Activated CD8-positive, alpha-beta T cell treated with anti-CD3 and anti-CD28 coated beads, Interleukin-2, amount 10 ng/mL, durations not matched to agents 7 days and 5 days (primary cell): ENCODE results near the gene PDE4D. TPM values are rescaled to one million over a fixed set of nuclear protein-coding genes. Genes with fewer than 3 reads are reported as not detected.

Source experiments
- ATAC-seq: fragments of 150-1000 bp; cut with Tn5 transposase; one replicate; pipeline ENCODE4 v1.10.0; 2021; ENCODE audit warnings: moderate library complexity
- CTCF ChIA-PET: fragments of 350-600 bp; sonication (Branson Sonifier 250); formaldehyde crosslinking; loops from one replicate; lab custom pipeline; 2021; ENCODE audit warnings: antibody characterized with exemption; lab: Charles Lee
- POLR2A ChIA-PET: fragments of 350-600 bp; sonication (Branson Sonifier 250); formaldehyde crosslinking; loops from one replicate; lab custom pipeline; 2021; ENCODE audit warnings: antibody characterized with exemption; lab: Charles Lee
- DNase-seq: peaks from one replicate; pipeline ENCODE4 v3.0.0-alpha.2; 2020
- H3K27ac Mint-ChIP-seq: one replicate; pipeline ENCODE4 v1.8.0; 2021; ENCODE audit warnings: mild to moderate bottlenecking, mixed read lengths
- H3K27me3 Mint-ChIP-seq: one replicate; pipeline ENCODE4 v1.8.0; 2021; ENCODE audit warnings: low read depth, mixed read lengths
- H3K36me3 Mint-ChIP-seq: one replicate; pipeline ENCODE4 v1.8.0; 2021; ENCODE audit warnings: low read depth, mixed read lengths
- H3K4me1 Mint-ChIP-seq: one replicate; pipeline ENCODE4 v1.8.0; 2021; ENCODE audit warnings: low read depth, mixed read lengths
- H3K4me3 Mint-ChIP-seq: one replicate; pipeline ENCODE4 v1.8.0; 2021; ENCODE audit warnings: mild to moderate bottlenecking, mixed read lengths
- H3K9me3 Mint-ChIP-seq: one replicate; pipeline ENCODE4 v1.8.0; 2022; ENCODE audit warnings: mixed read lengths; ENCODE audit not compliant: insufficient read depth
- total RNA-seq, 2 experiments: library from RNA; stranded (reverse); gene quantifications; one replicate each; pipeline ENCODE4 v1.2.3, GENCODE V29; 2021

PDE4D gene
- total RNA-seq, 2 experiments from 2014 or later, result 65.4 to 70.7 TPM

DNA sequence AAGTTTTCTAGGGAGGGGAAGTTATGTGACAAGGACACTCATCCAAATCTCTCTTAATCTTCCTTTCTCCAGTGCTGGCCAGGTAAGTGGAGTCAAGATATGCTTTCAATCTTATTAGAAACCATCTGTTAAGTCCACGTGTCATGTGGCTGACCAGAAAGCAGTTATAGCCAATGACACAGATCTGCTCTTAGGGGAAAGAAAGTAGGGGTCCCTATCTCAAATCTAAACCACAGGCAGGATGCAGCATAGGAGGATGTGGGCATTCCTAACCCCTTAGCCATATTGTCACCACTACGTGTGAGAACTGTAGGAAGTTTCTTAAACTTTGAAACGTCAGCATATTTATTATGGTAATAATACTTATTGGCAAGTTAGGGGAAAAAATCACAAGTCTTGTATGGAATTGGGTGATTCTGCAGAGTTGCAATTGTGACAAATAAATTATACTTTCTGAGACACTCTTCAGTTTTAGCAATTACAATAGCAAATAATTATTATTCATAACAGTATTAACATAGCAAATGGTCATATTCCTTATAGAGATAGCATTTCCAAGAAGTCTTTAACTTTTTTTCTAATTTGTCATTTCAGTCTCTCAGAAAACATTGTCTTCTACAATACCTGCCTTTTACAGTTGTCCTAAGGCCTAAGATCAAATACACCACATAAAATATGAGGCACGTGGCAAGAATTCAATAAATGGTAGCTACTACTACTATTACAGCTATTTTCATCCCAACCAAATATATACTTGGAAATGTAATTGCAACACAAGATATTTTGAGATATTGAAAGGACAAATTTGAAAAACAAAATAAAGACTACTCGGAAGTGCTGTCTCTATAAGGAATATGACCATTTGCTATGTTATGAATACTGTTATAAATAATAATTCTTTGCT, 236.9 kb downstream of the PDE4D start:
- H3K36me3 Mint-ChIP-seq, result no peaks in the 10 kb centered on the region
- ATAC-seq (no peak), DNase-seq (no peak)
- no peak overlapping the region for H3K4me3 Mint-ChIP-seq
- peaks cover 12% of the 10 kb centered on the region for H3K4me1 Mint-ChIP-seq
- H3K27ac Mint-ChIP-seq, result no peak overlapping the region
- H3K27me3 Mint-ChIP-seq, result peaks cover 3% of the 10 kb centered on the region
- ChIA-PET CTCF (no interaction called here), POLR2A (no interaction called here)
- H3K9me3 Mint-ChIP-seq, result no peaks in the 10 kb centered on the region

DNA sequence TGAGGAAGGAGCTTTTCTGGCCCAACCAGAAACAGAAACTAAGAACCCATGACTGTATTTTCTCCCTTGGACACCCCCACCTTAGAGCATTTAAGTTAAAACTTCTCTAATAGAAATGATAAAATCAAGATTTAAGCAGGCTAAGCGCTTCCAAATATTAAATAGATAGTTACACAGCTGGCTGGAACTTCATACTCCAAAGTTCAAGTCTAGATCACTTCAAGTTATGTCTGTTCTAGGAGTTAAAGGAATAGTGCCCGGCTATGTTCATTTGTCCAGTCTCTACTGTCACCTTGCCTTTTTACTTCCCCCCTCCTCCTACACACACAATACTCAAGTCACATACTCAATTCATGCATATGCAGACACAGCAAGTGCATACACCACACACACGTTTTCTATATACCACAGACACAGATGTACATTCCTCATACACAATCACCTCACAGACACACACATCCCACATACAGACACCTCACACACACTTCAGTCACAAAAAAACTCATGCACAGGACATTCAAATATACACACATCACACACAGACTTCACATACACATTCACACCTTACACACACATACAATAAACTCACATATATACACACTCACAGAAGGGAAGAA, 237.7 kb downstream of the PDE4D start:
- CTCF ChIA-PET, result no interaction called here
- H3K27ac Mint-ChIP-seq, result no peak overlapping the region
- DNase-seq (no peak), ATAC-seq (no peak)
- no peaks in the 10 kb centered on the region for H3K36me3 Mint-ChIP-seq
- H3K4me3 Mint-ChIP-seq, result no peak overlapping the region
- no peaks in the 10 kb centered on the region for H3K9me3 Mint-ChIP-seq
- H3K4me1 Mint-ChIP-seq, result peaks cover 9% of the 10 kb centered on the region
- peaks cover 3% of the 10 kb centered on the region for H3K27me3 Mint-ChIP-seq
- POLR2A ChIA-PET, result no interaction called here

DNA sequence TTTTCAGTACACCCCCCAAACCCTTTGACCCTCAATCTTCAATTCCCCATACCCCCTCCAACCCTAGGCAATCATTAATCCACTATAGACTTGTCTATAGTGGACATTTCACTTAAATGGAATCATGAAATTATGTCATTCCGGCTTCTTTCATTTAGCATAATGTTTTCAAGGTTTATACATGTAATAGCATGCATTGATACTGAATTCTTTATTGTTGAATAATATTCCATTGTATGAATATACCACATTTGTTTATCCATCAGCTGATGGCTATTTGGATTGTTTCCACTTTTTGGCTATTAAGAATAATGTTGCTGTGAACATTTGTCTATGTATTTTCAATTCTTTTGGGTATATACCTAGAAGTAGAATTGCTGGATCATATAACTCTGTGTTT, 238.8 kb downstream of the PDE4D start:
- peaks cover 9% of the 10 kb centered on the region for H3K4me1 Mint-ChIP-seq
- H3K27ac Mint-ChIP-seq, result no peak overlapping the region
- no peaks in the 10 kb centered on the region for H3K36me3 Mint-ChIP-seq
- DNase-seq, result no peak
- peaks cover 3% of the 10 kb centered on the region for H3K27me3 Mint-ChIP-seq
- H3K9me3 Mint-ChIP-seq, result no peaks in the 10 kb centered on the region
- CTCF ChIA-PET, result no interaction called here
- POLR2A ChIA-PET, result no interaction called here
- no peak for ATAC-seq
- H3K4me3 Mint-ChIP-seq, result no peak overlapping the region

DNA sequence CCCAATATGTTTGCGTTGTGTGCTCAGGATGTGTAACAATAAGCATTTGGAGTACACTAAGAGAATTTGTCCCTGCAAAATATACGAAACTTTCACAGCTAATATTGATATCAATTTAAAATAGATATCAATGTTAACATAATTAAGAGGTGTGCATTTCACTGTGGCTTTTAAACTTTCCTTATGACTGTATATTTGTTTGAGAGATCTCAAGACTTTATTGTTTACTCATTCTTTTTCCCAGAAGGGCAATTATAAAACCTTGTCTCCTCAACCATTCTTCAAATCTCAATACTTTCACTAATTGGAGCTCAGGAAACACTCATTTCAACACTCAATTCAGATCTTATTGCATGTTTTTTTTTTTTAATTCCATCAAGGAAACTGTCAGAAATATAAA, 241.1 kb downstream of the PDE4D start:
- DNase-seq (no peak), ATAC-seq (no peak)
- H3K27me3 Mint-ChIP-seq, result peaks cover 6% of the 10 kb centered on the region
- no peaks in the 10 kb centered on the region for H3K36me3 Mint-ChIP-seq
- H3K4me1 Mint-ChIP-seq, result peaks cover 9% of the 10 kb centered on the region
- H3K4me3 Mint-ChIP-seq, result no peak overlapping the region
- CTCF ChIA-PET, result no interaction called here
- H3K27ac Mint-ChIP-seq, result no peak overlapping the region
- POLR2A ChIA-PET, result no interaction called here
- no peaks in the 10 kb centered on the region for H3K9me3 Mint-ChIP-seq

DNA sequence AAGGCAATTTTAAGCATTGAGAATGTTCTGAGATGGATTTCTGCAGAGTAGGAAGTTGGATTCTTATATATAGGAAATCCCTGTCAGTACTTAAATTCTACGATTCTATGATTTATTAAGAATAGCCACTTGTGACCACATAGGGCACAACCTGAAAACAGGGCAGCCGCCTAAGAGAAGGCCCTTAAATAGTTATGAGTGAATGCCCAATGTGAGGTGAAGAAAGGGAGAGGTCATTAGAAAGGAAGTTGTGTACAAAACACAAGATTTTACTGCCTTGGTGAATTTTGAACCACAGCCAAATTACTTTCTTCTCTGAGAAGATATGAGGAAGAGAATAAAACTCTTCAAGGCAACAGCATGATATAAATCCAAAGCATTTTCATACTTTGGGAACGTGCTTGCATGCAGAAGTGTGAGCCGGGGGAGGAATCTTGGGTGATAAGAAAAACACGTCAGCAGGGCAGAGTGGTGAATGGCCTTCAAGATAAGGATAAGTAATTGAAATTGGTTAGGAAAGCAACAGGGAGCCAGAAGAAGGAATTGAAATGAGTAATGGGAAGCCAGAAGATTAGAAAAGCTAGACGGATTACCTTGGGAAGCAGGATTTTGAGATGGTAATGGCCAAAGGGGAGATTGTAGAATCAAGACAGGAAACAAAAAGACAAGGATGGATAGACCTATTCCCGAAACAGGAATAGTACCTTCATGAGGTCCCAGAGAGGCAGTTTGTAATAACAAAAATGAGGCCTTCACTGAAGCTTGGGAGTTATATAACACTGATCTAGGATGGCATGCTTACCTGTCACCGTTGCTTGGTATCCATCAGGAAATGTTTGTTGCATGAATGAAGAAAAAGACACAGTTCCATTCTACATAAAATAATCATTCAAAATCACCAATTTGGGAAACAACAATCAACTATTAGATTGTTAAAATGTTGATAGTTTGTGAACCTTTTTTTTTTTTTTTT, 244.3 kb downstream of the PDE4D start:
- H3K4me3 Mint-ChIP-seq, result no peak overlapping the region
- ChIA-PET POLR2A (no interaction called here), CTCF (no interaction called here)
- ATAC-seq (no peak), DNase-seq (no peak)
- no peaks in the 10 kb centered on the region for H3K9me3 Mint-ChIP-seq
- H3K36me3 Mint-ChIP-seq, result no peaks in the 10 kb centered on the region
- no peak overlapping the region for H3K27ac Mint-ChIP-seq
- peaks cover 11% of the 10 kb centered on the region for H3K4me1 Mint-ChIP-seq
- H3K27me3 Mint-ChIP-seq, result peaks cover 3% of the 10 kb centered on the region

DNA sequence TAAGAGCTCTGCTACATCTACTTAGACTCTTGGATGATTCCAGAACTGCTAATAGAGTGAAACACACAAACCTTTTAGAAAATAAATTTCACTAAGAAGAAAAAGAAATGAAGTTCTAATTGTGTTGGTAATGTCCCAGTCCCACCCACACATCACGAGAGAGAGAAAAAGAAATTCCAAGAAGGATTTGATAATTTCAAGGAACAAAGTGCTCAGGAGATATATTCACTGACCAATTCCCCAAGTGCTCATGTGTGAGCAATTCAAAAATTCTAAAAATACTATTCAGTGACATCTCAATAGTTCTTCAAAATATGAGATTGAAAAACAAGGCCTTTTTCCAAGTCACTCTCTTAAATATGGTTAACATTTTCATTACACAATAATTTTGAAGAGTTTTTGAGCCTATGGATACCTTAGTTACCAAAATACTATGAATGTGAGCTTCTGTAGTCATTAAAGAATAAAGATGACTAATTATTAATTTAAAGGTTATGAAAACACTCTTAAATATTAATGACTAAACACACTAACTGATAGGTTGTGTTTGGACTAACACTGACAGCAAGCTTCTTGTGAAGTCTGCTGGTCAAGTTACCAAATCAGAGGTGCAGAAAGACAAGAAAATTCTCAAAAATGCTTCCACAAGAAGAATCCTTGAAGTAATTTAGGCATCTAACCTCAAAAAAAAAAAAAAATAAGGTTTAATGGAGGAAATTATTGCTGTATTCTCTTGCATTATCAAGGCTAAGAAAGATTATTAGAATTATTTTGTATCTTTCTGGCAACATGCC, 245.3 kb downstream of the PDE4D start:
- Mint-ChIP-seq H3K27ac (no peak overlapping the region), H3K4me3 (no peak overlapping the region), H3K9me3 (no peaks in the 10 kb centered on the region), H3K36me3 (no peaks in the 10 kb centered on the region), H3K27me3 (peaks cover 3% of the 10 kb centered on the region), H3K4me1 (peaks cover 11% of the 10 kb centered on the region)
- ChIA-PET CTCF (no interaction called here), POLR2A (no interaction called here)
- DNase-seq, result no peak
- ATAC-seq, result no peak

DNA sequence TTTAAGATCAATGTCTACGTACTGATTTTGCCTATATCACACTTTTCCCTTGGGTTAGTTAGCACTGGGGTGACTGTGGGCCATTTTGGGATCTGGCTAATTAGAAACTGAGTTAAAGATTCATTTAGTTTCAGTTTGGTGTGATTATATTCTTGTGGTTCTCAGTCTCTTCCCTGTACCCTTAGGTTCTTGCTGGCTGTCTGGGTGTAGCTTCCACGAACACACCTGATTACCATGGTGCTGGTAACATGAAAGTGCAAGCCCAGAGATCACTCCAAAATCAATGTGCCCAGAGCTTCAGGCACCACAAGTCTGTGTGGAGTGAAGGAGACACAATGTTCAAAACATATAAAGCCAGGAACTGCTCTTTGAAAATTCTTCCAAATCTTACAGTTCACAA, 248.1 kb downstream of the PDE4D start:
- H3K9me3 Mint-ChIP-seq, result no peaks in the 10 kb centered on the region
- no peak overlapping the region for H3K4me3 Mint-ChIP-seq
- POLR2A ChIA-PET, result no interaction called here
- H3K27me3 Mint-ChIP-seq, result peaks cover 5% of the 10 kb centered on the region
- ATAC-seq (no peak), DNase-seq (no peak)
- no peaks in the 10 kb centered on the region for H3K36me3 Mint-ChIP-seq
- CTCF ChIA-PET, result interaction anchor here (1.0 to 1.4 kb wide), 2 partner anchors 14 to 28 kb away, joined by 3 read pairs; no protein-coding TSS in a partner anchor
- H3K4me1 Mint-ChIP-seq, result peaks cover 11% of the 10 kb centered on the region
- no peak overlapping the region for H3K27ac Mint-ChIP-seq

DNA sequence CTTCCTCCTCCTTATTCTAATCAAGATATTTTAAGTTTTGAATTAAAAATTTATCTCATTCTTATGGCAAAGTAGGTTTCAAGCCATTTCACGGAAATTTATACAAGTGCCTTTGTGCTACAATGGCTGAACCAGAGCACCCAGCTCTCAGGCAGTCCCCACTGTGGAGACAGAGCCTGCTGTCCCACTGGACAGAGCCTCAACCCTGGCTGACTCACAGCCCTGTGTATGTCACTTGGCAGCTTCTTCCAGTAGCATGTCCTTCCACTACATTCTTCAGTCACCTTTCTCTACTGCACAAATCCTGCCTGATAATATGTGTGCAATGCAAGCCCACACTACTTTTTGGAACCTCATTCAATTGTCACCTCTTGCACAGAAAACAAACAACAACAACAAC, 253.1 kb downstream of the PDE4D start:
- no peak for ATAC-seq
- Mint-ChIP-seq H3K4me3 (no peak overlapping the region), H3K4me1 (peaks cover 9% of the 10 kb centered on the region), H3K9me3 (no peaks in the 10 kb centered on the region), H3K36me3 (no peaks in the 10 kb centered on the region), H3K27ac (no peak overlapping the region), H3K27me3 (peaks cover 18% of the 10 kb centered on the region)
- CTCF ChIA-PET, result interaction anchor here (0.9 kb wide), 1 partner anchor 640 kb away, joined by 3 read pairs; no protein-coding TSS in a partner anchor
- POLR2A ChIA-PET, result no interaction called here
- DNase-seq, result no peak

DNA sequence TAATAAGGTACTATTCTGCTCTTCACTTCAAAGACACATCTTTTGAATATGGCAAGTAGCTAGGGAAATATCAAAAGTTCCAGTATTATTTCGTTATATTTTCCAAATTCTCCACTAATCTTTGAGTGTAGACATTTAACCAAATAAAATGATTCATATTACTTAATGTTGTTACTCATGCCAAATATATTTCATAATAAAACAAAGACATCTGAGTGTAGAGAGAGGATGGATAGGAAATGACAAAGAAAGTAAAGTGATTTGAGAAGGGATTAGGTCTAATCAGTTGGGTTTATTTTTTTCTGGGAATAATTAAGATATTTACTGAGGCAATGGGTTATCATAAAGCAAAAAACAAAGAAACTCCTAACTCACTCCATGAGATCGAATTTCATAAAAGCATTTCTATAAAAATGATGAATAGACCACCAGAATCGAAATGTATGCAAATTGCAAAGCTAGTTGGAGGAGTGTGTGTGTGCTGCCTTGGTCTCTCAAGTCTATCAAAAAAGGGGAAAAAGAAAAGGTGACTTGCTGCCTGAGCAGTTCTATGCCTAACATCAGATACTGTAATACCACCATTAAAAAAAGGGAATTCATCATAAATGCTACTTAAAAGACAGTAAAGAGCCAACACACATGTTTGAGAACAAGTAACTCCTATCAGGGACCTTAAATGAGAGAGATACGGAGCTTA, 255.5 kb downstream of the PDE4D start:
- H3K9me3 Mint-ChIP-seq, result no peaks in the 10 kb centered on the region
- no peak overlapping the region for H3K27ac Mint-ChIP-seq
- no peaks in the 10 kb centered on the region for H3K36me3 Mint-ChIP-seq
- ATAC-seq (no peak), DNase-seq (no peak)
- CTCF ChIA-PET, result no interaction called here
- H3K27me3 Mint-ChIP-seq, result peaks cover 18% of the 10 kb centered on the region
- no peaks in the 10 kb centered on the region for H3K4me1 Mint-ChIP-seq
- POLR2A ChIA-PET, result no interaction called here
- no peak overlapping the region for H3K4me3 Mint-ChIP-seq

DNA sequence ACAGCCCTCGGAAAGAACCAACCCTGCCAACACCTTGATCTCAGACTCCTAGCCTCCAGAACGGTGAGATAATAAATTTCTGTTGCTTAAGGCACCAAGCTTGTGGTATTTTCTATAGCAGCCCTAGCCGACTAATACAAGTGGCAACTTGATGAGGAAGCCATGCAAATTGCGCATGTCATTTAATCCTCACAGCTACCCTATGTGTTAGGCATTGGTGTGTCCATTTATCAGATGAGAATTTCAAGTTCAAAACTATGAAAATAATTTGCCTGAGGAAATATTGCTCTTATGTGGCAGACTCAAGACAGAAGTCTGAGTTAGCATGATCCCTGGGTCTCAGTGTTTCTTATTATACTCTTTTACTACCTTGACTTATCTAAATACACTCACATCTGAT, 264.0 kb downstream of the PDE4D start:
- CTCF ChIA-PET, result no interaction called here
- POLR2A ChIA-PET, result no interaction called here
- ATAC-seq, result no peak

More for the DNA sequence above, 264.0 kb downstream of the PDE4D start:
- DNase-seq, result no peak
- Mint-ChIP-seq H3K4me1 (no peaks in the 10 kb centered on the region), H3K4me3 (no peak overlapping the region), H3K36me3 (no peaks in the 10 kb centered on the region), H3K27ac (no peak overlapping the region), H3K27me3 (peaks cover 2% of the 10 kb centered on the region), H3K9me3 (peaks cover 3% of the 10 kb centered on the region)
